Esophagus muscularis mucosa (tissue), 4 donors: ENCODE data around the gene DKC1. TPM values are rescaled to one million over a fixed set of nuclear protein-coding genes. Genes with fewer than 3 reads are reported as not detected.

Experiments
- DNase-seq: peaks from one replicate; pipeline ENCODE4 v3.0.0-alpha.2; 2017; ENCODE audit errors: extremely low spot score
- H3K27ac ChIP-seq, 4 donors: fragments of 200-600 bp; sonication (generic); replicated peaks in 1 of 4; 1 replicate in 3 of 4; 2 replicates in 1 of 4; pipeline ENCODE4 v1.5.1; 2016 to 2019; ENCODE audit warnings: mild to moderate bottlenecking in 1 of 4
- H3K27me3 ChIP-seq, 4 donors: fragments of 200-600 bp; sonication (generic); one replicate each; pipeline versions ENCODE4 v1.5.1 to v1.6.0; 2016 to 2019
- H3K36me3 ChIP-seq, 4 donors: fragments of 200-600 bp; sonication (generic); one replicate each; pipeline ENCODE4 v1.5.1; 2016 to 2019
- H3K4me1 ChIP-seq, 4 donors: fragments of 200-600 bp; sonication (generic); one replicate each; pipeline ENCODE4 v1.5.1; 2016 to 2019
- H3K4me3 ChIP-seq, 4 donors: fragments of 200-600 bp; sonication (generic); 1 replicate in 2 of 4; 2 replicates in 2 of 4; pipeline ENCODE4 v1.5.1; 2016 to 2019; ENCODE audit warnings: mild to moderate bottlenecking in 4 of 4, moderate library complexity in 1 of 4
- H3K9me3 ChIP-seq, 4 donors: fragments of 200-600 bp; sonication (generic); 1 replicate in 3 of 4; 2 replicates in 1 of 4; pipeline ENCODE4 v1.5.1; 2016 to 2019
- CTCF ChIP-seq, 3 experiments: fragments of 200-600 bp in 2 of 3; fragments of 450-650 bp in 1 of 3; sonication (generic) in 2 of 3; IDR thresholded peaks; one replicate each; pipeline ENCODE4 v1.5.1; 2017 to 2019; ENCODE audit warnings: antibody characterized with exemption in 3 of 3, mild to moderate bottlenecking in 2 of 3, moderate library complexity in 1 of 3
- EP300 ChIP-seq: sonication (generic); formaldehyde crosslinking; IDR thresholded peaks from one replicate; pipeline ENCODE4 v1.6.1; 2017; ENCODE audit warnings: antibody characterized with exemption
- POLR2A ChIP-seq: fragments of 450-650 bp; IDR thresholded peaks from one replicate; pipeline ENCODE4 v1.6.1; 2017; ENCODE audit warnings: antibody characterized with exemption, moderate library complexity, mild to moderate bottlenecking, low read depth
- POLR2AphosphoS5 ChIP-seq, 2 donors: sonication (generic); formaldehyde crosslinking; IDR thresholded peaks; one replicate each; pipeline ENCODE4 v1.6.1; 2017; ENCODE audit warnings: antibody characterized with exemption in 2 of 2
- WGBS: methylation state at CpG from one replicate; pipeline ENCODE4 v1.1.5; 2018; 5-methylcytosine and 5-hydroxymethylcytosine counted together
- intact Hi-C: fragments of 100-400 bp; cut with DNase I; formaldehyde crosslinking; loops from one replicate; pipeline ENCODE4 v1.15.1; 2023
- total RNA-seq, 4 donors: library from RNA; depleted of rRNA; stranded (reverse); fragments of >200 nt; gene quantifications; one replicate each; pipeline versions ENCODE4 v1.1.0 to v1.2.1, GENCODE V29; 2016

Gene DKC1
- total RNA-seq, 4 donors from 2014 or later = 18.3 to 29.9 (median 24.9) TPM

DNA sequence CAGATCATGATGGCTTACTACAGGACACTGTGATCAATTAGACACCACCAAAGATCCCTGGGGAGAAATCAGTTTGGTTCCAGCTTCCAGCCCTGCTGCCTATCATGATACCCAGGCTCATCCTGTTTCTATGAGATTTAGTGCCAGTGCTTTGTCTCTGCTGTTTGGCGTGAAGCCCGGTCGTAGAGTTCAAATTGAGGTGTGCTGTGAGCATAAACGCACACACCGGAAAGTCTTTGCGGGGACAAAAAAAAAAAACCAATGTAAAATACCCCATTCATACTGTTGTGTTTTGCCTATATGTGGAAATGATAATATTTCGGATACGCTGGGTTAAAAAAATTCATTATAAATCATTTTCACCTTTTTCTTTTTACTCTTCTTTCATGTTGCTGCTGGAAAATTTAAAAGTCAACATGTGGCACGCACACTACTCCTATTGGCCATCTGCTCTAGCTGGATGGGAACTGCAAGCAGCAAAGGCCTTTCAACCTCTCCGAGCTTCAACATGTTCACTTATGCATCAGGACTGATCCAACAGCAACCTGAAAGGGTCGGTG lies 607 bp upstream of the DKC1 start:
- TF ChIP-seq EP300 (no peak), CTCF (IDR thresholded peaks at IDR 0.05) (no peak), POLR2A (no peak), POLR2AphosphoS5 (IDR thresholded peaks at IDR 0.05) (no peak)
- intact Hi-C loops = no loop called here
- DNase-seq = no peak
- H3K27me3 ChIP-seq = no peaks in the 10 kb centered on the region
- H3K4me1 ChIP-seq = peaks cover 5 to 16% (median 11%) of the 10 kb centered on the region in 4 donors
- H3K27ac ChIP-seq = peak overlapping the region; percentile 65 to 86 (median 71)
- no peaks in the 10 kb centered on the region for H3K9me3 ChIP-seq
- H3K36me3 ChIP-seq = peaks cover under 1 to 22% (median 17%) of the 10 kb centered on the region in 4 donors
- peak overlapping the region; percentile 65 to 80 (median 68) for H3K4me3 ChIP-seq
- WGBS = 52% methylated on average over 11 of the region's 11 CpGs

DNA sequence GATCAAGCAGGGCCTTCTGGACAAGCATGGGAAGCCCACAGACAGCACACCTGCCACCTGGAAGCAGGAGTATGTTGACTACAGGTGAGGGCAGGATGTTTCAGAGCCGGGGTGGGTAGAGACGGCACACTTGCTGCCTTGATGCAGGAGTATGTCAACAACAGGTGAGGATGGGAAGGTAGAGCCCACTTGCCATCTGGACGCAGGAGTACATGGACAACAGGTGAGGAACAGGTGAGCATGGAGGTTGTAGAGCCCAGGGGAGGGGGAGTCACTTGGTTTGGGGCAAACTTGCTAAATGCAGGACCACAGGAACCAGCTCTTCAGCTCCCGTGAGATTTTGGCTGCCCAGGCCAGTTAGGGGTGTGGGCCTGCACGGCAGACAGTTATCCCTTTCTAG lies 12.0 kb downstream of the DKC1 start:
- peaks cover 4 to 77% (median 56%) of the 10 kb centered on the region in 4 donors for H3K36me3 ChIP-seq
- no peaks in the 10 kb centered on the region for H3K4me1 ChIP-seq
- TF ChIP-seq EP300 (no peak), POLR2AphosphoS5 (IDR thresholded peaks at IDR 0.05) (no peak), CTCF (IDR thresholded peaks at IDR 0.05) (no peak), POLR2A (no peak)
- no peaks in the 10 kb centered on the region for H3K27me3 ChIP-seq
- WGBS = 69% methylated on average over 5 of the region's 5 CpGs
- no peak overlapping the region for H3K4me3 ChIP-seq
- H3K27ac ChIP-seq = no peak overlapping the region
- no peaks in the 10 kb centered on the region for H3K9me3 ChIP-seq
- intact Hi-C loops = no loop called here
- DNase-seq = no peak

GRCh38 chrX:154775419-154776349 lies 13.0 kb downstream of the DKC1 start:
- no peaks in the 10 kb centered on the region for H3K9me3 ChIP-seq
- DNase-seq = no peak
- TF ChIP-seq EP300 (no peak), POLR2AphosphoS5 (IDR thresholded peaks at IDR 0.05) (no peak), POLR2A (no peak), CTCF (IDR thresholded peaks at IDR 0.05) (no peak)
- H3K27me3 ChIP-seq = no peaks in the 10 kb centered on the region
- H3K4me3 ChIP-seq = no peak overlapping the region
- intact Hi-C loops = no loop called here
- WGBS = 69% methylated on average over 13 of the region's 15 CpGs
- H3K36me3 ChIP-seq = peaks cover 4 to 70% (median 49%) of the 10 kb centered on the region in 4 donors
- H3K4me1 ChIP-seq = no peaks in the 10 kb centered on the region
- H3K27ac ChIP-seq = no peak overlapping the region

DNA sequence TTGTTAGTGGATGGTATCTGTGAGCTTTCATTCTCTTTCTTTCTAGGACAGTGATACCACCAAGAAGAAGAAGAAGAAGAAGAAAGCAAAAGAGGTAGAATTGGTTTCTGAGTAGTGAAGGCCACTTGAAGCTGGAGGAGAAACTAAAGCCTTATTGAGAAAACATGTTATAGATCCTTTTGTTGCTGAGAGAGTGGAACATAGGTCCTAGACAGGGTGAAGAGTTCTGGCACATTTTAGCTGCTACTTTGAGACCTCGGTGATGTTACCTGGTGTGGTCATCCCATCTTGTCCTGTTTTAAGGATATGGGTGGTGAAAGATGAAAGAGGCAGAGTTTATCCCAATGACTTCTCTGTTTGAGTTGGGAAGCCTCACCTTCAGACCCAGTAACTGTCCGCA lies 14.1 kb downstream of the DKC1 start:
- peaks cover 4 to 71% (median 46%) of the 10 kb centered on the region in 4 donors for H3K36me3 ChIP-seq
- WGBS = 87% methylated on average over 2 of the region's 2 CpGs

More for the DNA sequence above, 14.1 kb downstream of the DKC1 start:
- TF ChIP-seq POLR2A (no peak), EP300 (no peak), POLR2AphosphoS5 (IDR thresholded peaks at IDR 0.05) (no peak), CTCF (IDR thresholded peaks at IDR 0.05) (no peak)
- Histone ChIP-seq H3K4me1 (no peaks in the 10 kb centered on the region), H3K4me3 (no peak overlapping the region), H3K27me3 (no peaks in the 10 kb centered on the region), H3K27ac (no peak overlapping the region), H3K9me3 (no peaks in the 10 kb centered on the region)
- intact Hi-C loops = no loop called here
- no peak for DNase-seq
